Stromal cell of bone marrow (primary cell): ENCODE measurements around the gene DOCK11.
A peak's percentile ranks its signal among the peaks of the same experiment; 100 is the strongest.

Experiments
- DNase-seq: peaks from one replicate; pipeline ENCODE4 v3.0.0-alpha.2; 2012; ENCODE audit warnings: low read depth

DOCK11 gene

GRCh38 chrX:118502161-118502789 lies 6.7 kb downstream of the DOCK11 start:
- no peak for DNase-seq

DNA sequence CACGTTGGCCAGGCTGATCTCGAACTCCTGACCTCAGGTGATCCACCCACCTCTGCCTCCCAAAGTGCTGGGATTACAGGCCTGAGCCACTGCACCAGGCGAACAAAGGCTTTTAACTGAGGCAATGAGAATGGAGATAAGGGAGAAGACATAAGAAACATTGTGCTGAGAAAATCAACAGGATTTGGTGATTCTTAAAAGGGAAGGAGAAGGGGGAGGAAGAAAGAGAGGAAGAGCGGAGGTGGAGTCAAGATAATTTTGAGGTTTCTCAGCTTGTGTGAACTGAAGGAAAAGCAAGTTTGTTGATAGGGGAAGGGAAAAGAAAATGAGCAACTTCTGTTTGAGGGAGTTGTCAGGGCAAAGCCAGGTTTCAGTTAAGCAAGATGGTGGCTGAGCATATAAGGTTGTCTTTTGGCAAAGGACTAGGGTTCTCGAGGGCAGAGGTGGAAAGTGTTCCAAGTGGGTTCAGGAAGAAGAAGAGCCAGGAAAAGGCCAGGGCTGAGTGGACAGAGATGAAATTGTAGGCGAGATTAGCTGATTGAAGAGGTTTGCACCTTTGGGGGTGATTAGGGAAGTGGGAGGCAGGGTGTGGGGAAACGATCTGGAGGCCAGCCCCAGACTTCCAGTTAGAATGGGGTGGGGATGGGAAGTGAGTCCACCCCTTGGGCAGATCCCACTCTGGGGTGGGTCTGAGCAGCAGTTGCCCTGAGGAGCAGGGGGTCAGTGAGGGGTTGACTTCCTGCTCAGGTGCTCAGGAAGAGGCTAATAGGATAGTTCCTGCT lies 7.8 kb downstream of the DOCK11 start:
- no peak for DNase-seq

- DNase-seq: no peak
Measured at GRCh38 chrX:118504581-118504980, 9.0 kb downstream of the DOCK11 start.

GRCh38 chrX:118506805-118507480 lies 11.3 kb downstream of the DOCK11 start:
- DNase-seq: no peak

GRCh38 chrX:118507766-118508165 lies 12.2 kb downstream of the DOCK11 start:
- no peak for DNase-seq

- DNase-seq: no peak
Measured at GRCh38 chrX:118508221-118508620, 12.6 kb downstream of the DOCK11 start.

GRCh38 chrX:118508635-118509034 lies 13.0 kb downstream of the DOCK11 start:
- no peak for DNase-seq

DNA sequence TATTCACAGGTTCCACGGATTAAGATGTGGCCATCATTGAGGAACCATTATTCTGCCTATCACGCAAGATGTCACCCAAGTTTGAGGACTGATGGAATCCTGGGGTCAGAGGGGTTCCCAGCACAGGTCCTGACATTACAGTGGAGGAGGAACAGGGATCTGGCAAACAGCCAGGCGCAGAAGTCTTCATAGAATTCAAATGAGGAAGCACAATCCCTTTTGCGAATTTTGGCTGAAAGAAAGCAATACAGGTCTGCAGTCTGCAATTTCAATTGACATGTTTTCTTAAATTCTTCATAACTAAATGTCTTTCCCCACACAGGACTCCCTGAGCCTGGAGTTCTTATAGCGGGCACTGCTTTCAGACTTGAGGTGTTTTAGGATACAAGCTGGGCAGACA lies 14.5 kb downstream of the DOCK11 start:
- no peak for DNase-seq

GRCh38 chrX:118513120-118513898 lies 17.7 kb downstream of the DOCK11 start:
- no peak for DNase-seq

DNA sequence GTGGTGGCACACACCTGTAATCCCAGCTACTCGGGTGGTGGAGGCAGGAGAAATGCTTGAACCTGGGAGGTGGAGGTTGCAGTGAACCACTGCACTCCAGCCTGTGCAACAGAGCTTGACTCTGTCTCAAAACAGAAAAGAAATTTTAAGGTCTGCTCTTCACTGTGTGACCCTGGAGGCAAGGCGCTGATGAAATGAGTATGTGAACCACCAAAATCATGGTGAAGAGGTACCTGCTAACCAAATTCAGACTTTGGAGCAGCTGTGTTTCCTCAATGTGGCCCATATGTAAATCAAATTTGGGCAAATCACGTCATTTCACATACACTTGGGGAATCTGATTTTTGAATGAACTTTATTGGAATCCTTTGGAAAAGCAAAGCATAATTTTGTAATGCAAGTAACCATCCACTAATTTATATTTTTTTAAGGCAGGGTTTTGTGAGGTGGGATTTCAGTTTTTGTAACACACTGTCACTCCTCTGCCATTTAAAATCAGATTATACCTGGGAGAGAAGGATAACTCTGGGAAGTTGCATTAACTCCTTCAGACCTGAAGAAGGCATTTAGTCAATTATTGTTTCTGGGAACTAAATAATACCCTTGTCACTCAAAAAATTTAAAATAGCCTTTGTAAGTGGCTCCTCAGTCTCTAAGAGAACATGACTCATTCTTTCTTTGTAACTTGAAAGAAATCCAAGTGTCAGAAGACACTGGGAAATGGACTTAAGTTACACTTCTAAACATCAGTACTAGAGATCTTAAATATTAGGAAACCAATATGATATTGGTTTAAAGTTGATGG lies 24.0 kb downstream of the DOCK11 start:
- DNase-seq: peak; percentile 63

- DNase-seq: peak; percentile 76
Measured at GRCh38 chrX:118520216-118521206, 24.9 kb downstream of the DOCK11 start.

DNA sequence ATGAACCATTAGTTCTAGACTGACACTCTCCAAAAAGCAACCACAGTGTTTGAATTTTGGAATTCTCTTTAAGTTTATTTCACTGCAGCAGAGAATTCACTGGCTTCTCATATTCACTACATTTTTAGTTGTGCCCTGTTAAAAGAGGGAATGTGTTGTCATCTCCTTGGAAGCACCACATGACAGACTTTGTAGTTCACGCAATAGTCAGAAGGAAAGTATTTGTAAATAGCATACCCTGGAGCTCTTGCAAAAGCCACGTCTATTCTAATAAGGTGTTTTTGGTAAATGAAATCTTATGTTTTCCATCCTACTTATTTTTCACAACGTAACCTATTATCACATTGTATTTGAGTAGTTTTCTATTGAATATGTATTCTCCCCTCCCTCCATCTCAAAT lies 25.8 kb downstream of the DOCK11 start:
- no peak for DNase-seq

- DNase-seq: no peak
Measured at GRCh38 chrX:118522230-118522926, 26.8 kb downstream of the DOCK11 start.

DNA sequence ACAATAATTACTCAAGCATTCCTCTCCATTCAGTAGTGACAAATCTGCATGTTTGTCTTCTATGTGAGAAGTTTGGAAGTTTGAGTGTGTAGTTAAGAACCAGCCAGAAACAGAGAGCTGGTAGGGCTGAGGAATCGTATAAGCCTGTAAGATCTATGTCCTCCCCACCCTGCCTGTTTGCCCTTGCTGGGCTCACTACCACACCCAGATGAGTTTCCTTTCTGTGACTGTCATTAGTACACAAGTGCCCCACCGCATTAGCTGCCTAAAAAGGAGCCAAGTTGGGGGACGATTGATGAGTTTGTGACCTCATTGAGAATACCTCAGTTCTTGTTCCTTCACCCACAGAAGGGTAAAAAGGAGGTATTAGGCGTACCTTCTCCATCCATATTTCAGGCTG lies 28.3 kb downstream of the DOCK11 start:
- DNase-seq: no peak

DNA sequence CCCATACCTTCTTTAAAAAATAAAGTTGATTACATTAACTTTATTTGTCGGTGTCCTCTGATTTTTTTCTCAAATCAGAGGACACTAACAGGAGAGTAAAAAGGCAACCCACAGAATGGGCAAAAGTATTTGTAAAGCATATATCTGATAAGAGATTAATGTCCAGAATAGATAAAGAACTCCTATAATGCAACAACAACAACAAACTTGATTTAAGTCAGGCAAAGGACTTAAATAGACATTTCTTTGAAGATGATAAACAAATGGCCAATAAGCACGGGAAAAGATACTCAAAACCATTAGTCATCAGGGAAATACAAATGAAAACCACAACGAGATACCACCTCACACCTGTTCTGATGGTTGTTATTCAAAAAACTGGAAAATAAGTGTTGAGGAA lies 28.7 kb downstream of the DOCK11 start:
- DNase-seq: no peak

- no peak for DNase-seq
Measured at GRCh38 chrX:118525174-118525730, 29.6 kb downstream of the DOCK11 start.

DNA sequence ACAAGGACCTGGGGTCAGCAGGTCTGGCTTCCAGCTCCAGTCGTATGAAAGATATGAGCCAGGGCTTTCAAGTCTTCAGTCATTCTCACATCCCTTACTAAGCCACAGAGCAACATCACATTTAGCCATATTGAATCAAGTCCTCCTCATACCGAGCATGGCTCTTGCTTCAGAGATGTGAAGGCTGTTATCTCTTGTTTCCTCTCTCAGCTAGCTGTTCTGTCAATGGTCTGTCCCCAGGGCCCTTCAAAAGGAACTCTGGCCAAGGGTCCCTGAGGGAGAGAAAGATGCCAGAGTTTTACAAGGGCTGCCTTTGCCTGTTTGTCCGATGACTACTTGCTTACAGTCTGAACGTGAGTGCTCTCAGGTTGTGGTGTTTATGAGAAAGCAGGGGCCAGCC lies 30.5 kb downstream of the DOCK11 start:
- no peak for DNase-seq

GRCh38 chrX:118528071-118528737 lies 32.6 kb downstream of the DOCK11 start:
- no peak for DNase-seq
